Gastroesophageal sphincter (tissue), 4 donors: Measurements from ENCODE around the gene SRRM1. TPM values are rescaled to one million over a fixed set of nuclear protein-coding genes. Genes with fewer than 3 reads are reported as not detected.
A peak's percentile ranks its signal among the peaks of the same experiment; 100 is the strongest.

Source experiments
- ATAC-seq: fragments of 150-250 bp; one replicate; pipeline ENCODE4 v1.9.1; 2016; ENCODE audit warnings: mild to moderate bottlenecking, moderate library complexity
- H3K27ac ChIP-seq, 4 donors: fragments of 200-600 bp; sonication (generic) in 3 of 4; 1 replicate in 3 of 4; 2 replicates in 1 of 4; pipeline ENCODE4 v1.5.1; 2016 to 2019
- H3K27me3 ChIP-seq: fragments of 200-600 bp; sonication (generic); one replicate; pipeline ENCODE4 v1.5.1; 2019
- H3K36me3 ChIP-seq, 2 donors: fragments of 200-600 bp; sonication (generic); one replicate each; pipeline ENCODE4 v1.5.1; 2019; ENCODE audit warnings: control low read depth in 1 of 2
- H3K4me1 ChIP-seq, 3 donors: fragments of 200-600 bp; sonication (generic); 1 replicate in 2 of 3; 2 replicates in 1 of 3; pipeline ENCODE4 v1.5.1; 2016 to 2019; ENCODE audit warnings: control low read depth in 2 of 3
- H3K4me3 ChIP-seq, 2 donors: fragments of 200-600 bp; sonication (generic); one replicate each; pipeline ENCODE4 v1.5.1; 2019; ENCODE audit warnings: mild to moderate bottlenecking in 1 of 2, moderate library complexity in 1 of 2
- H3K9me3 ChIP-seq, 3 donors: fragments of 200-600 bp; sonication (generic); one replicate each; pipeline ENCODE4 v1.5.1; 2017 to 2019; ENCODE audit warnings: control low read depth in 2 of 3
- EP300 ChIP-seq: sonication (generic); formaldehyde crosslinking; IDR thresholded peaks from one replicate; pipeline ENCODE4 v1.6.1; 2017; ENCODE audit warnings: antibody characterized with exemption, mild to moderate bottlenecking
- POLR2A ChIP-seq, 2 donors: fragments of 450-650 bp; IDR thresholded peaks; one replicate each; pipeline ENCODE4 v1.6.1; 2017; ENCODE audit warnings: antibody characterized with exemption in 2 of 2, mild to moderate bottlenecking in 2 of 2, moderate library complexity in 1 of 2
- POLR2AphosphoS5 ChIP-seq: sonication (generic); formaldehyde crosslinking; IDR thresholded peaks from one replicate; pipeline ENCODE4 v1.6.1; 2017; ENCODE audit warnings: antibody characterized with exemption
- WGBS, 2 donors: methylation state at CpG; one replicate each; pipeline ENCODE4 v1.1.5; 2018; ENCODE audit warnings: low coverage in 1 of 2; 5-methylcytosine and 5-hydroxymethylcytosine counted together
- total RNA-seq, 4 donors: library from RNA; depleted of rRNA; stranded (reverse); fragments of >200 nt; gene quantifications; one replicate each; pipeline ENCODE4 v1.1.0, GENCODE V29; 2016
- TF ChIP-seq, protein P1 (sequence below), 4 experiments: fragments of 200-600 bp in 2 of 4; fragments of 450-650 bp in 2 of 4; sonication (generic) in 1 of 4; IDR thresholded peaks; one replicate each; pipeline ENCODE4 v1.5.1; 2017 to 2019; ENCODE audit warnings: antibody characterized with exemption in 4 of 4, mild to moderate bottlenecking in 2 of 4, moderate library complexity in 2 of 4

The SRRM1 gene
- total RNA-seq, 4 donors from 2014 or later, result 47.0 to 114 (median 64.5) TPM

DNA sequence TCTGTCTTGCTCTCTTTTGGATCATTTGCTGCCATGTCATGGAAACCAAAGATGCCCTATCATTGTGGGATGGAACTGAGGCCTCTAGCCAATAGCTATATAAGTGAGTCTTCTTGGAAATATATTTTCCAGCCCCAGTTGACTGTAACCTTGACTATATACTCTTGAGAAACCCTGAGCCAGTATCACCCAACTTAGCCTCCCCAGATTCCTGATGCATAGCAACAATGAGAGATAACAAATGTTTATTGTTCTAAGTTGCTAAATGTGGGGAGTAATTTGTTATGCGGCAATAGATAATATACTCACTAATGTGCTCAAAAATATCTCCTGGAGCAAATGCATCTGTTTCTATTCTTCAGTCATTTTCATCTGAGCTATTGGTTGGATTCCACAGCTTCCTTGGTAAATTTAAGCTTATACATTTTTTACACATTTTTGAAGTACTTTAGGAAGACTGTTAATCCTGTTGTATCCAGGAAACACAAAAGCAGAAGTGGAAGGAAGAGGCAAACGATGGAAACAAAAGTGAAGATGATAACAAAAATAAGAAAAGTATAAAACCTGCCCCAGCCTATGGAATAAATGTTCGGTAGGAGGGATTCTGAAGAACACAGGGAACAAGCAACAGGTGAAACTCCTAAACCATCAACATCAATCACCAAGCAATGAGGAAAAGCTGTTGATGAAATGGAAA lies 6.3 kb upstream of the SRRM1 start:
- no peak for ATAC-seq
- Histone ChIP-seq H3K9me3 (no peaks in the 10 kb centered on the region), H3K27ac (no peak overlapping the region), H3K36me3 (no peaks in the 10 kb centered on the region), H3K27me3 (peaks cover 5% of the 10 kb centered on the region), H3K4me3 (no peak overlapping the region), H3K4me1 (peaks cover 0 to 12% (median 7%) of the 10 kb centered on the region in 3 donors)
- 57 to 79% methylated on average over 3 of the region's 3 CpGs for WGBS, 2 donors
- TF ChIP-seq EP300 (no peak), POLR2AphosphoS5 (no peak), POLR2A (IDR thresholded peaks at IDR 0.05) (no peak)
- TF ChIP-seq, protein P1, sequence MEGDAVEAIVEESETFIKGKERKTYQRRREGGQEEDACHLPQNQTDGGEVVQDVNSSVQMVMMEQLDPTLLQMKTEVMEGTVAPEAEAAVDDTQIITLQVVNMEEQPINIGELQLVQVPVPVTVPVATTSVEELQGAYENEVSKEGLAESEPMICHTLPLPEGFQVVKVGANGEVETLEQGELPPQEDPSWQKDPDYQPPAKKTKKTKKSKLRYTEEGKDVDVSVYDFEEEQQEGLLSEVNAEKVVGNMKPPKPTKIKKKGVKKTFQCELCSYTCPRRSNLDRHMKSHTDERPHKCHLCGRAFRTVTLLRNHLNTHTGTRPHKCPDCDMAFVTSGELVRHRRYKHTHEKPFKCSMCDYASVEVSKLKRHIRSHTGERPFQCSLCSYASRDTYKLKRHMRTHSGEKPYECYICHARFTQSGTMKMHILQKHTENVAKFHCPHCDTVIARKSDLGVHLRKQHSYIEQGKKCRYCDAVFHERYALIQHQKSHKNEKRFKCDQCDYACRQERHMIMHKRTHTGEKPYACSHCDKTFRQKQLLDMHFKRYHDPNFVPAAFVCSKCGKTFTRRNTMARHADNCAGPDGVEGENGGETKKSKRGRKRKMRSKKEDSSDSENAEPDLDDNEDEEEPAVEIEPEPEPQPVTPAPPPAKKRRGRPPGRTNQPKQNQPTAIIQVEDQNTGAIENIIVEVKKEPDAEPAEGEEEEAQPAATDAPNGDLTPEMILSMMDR (IDR thresholded peaks at IDR 0.05), result no peak

DNA sequence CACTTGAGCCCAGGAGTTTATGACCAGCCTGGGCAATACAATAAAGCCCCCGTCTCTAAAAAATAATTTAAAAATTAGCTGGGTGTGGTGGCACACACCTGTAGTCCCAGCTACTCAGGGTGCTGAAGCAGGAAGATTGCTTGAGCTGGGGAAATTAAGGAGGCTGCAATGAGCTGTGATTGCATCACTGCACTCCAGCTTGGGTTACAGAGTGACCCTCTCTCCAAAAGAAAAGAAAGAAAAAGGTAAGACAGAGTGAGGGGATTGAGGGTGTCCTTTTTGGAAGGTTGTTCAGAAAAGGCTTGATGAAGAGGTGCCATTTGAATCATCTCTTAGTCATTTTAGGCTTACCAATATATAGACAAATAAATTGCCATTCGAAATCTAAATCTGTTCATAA lies 4.0 kb upstream of the SRRM1 start:
- WGBS, 2 donors, result 58 to 93% methylated on average over 2 of the region's 2 CpGs
- Histone ChIP-seq H3K36me3 (no peaks in the 10 kb centered on the region), H3K27me3 (no peaks in the 10 kb centered on the region), H3K4me3 (no peak overlapping the region), H3K4me1 (peaks cover 0 to 18% (median 8%) of the 10 kb centered on the region in 3 donors), H3K27ac (no peak overlapping the region), H3K9me3 (no peaks in the 10 kb centered on the region)
- ATAC-seq, result no peak
- TF ChIP-seq POLR2AphosphoS5 (no peak), EP300 (no peak), POLR2A (IDR thresholded peaks at IDR 0.05) (no peak)
- TF ChIP-seq, protein P1 (IDR thresholded peaks at IDR 0.05), result no peak

DNA sequence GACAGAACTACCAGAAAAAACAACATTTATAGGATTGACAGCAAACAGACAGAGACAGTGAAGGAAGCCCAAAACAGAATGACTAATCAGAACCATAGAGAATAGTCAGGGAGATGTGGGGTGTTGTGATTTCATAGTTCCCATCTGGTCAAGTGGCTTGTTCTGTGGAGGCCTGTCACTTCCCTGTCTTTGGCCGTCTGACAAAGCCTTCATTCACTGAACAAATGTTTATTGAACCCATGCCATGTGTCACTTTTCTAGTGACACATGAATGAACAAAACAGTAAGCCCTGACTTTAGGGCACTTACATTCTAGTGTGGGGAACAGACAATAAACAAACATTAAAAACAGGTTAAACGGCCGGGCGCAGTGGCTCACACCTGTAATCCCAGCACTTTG lies 3.2 kb upstream of the SRRM1 start:
- Histone ChIP-seq H3K4me3 (no peak overlapping the region), H3K36me3 (no peaks in the 10 kb centered on the region), H3K4me1 (peaks cover 0 to 26% (median 16%) of the 10 kb centered on the region in 3 donors), H3K27ac (no peak overlapping the region), H3K27me3 (no peaks in the 10 kb centered on the region), H3K9me3 (no peaks in the 10 kb centered on the region)
- TF ChIP-seq POLR2AphosphoS5, result no peak
- no peak for TF ChIP-seq EP300
- TF ChIP-seq, protein P1 (IDR thresholded peaks at IDR 0.05), result no peak
- no peak for ATAC-seq
- 65 to 75% methylated on average over 3 to 4 of the region's 4 CpGs for WGBS, 2 donors

DNA sequence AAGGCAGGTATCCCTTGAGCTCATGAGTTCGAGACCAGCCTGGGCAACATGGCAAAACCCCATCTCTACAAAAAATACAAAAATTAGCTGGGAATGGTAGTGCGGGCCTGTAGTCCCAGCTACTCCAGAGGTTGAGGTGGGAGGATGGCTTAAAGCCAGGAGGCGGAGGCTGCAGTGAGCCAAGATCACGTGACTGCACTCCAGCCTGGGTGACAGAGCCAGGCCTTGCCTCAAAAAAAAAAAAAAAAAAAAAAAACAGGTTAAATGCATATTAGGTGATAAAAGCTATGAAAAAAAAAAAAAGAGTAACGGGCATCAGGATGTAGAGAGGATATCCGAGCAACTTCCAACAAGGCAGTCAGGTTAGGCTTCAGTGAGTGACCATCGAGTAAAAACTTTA lies 2.8 kb upstream of the SRRM1 start:
- Histone ChIP-seq H3K4me1 (peaks cover 0 to 30% (median 16%) of the 10 kb centered on the region in 3 donors), H3K36me3 (no peaks in the 10 kb centered on the region), H3K27ac (no peak overlapping the region), H3K4me3 (no peak overlapping the region), H3K9me3 (no peaks in the 10 kb centered on the region), H3K27me3 (no peaks in the 10 kb centered on the region)
- WGBS, 2 donors, result 76% methylated on average over 4 of the region's 7 CpGs; no CpG with 5 or more reads in 1 of the 2 donors
- ATAC-seq, result no peak
- TF ChIP-seq EP300, result no peak
- no peak for TF ChIP-seq POLR2A (IDR thresholded peaks at IDR 0.05)

DNA sequence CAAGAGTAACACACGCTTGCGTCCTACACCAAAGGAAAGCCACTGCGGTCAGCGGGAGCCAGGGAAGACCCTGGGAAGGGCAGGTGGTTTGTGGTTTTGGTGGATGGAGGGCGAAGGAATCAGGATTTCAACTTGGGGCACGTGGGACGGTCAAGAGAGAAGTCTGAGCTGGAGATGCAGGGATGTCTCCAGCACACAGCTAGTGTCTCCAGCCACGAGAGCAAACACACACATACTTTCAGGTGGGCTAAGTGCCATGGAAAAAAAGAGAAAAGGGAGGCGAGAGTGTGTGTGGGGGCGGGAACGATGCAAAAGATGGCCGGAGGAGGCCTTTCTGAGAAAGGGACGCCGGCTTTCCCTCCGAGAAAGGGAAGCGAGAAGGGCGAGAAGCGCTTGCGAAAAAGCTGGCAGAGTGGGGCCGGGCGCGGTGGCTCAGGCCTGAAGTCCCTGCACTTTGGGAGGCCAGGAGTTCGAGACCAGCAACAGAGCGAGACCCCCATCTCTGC lies 1.4 kb upstream of the SRRM1 start:
- H3K4me1 ChIP-seq, result peaks cover 0 to 42% (median 16%) of the 10 kb centered on the region in 3 donors
- TF ChIP-seq EP300 (no peak), POLR2A (IDR thresholded peaks at IDR 0.05) (no peak), POLR2AphosphoS5 (no peak)
- TF ChIP-seq, protein P1 (IDR thresholded peaks at IDR 0.05), result no peak
- H3K36me3 ChIP-seq, result peaks cover 0 to 11% of the 10 kb centered on the region in 2 donors
- no peak for ATAC-seq
- H3K27ac ChIP-seq, result peak overlapping the region; percentile 91 to 100 (median 98)
- no peaks in the 10 kb centered on the region for H3K27me3 ChIP-seq
- peak overlapping the region; percentile 57 to 94 for H3K4me3 ChIP-seq
- WGBS, 2 donors, result 16 to 19% methylated on average over 18 to 24 of the region's 24 CpGs
- no peaks in the 10 kb centered on the region for H3K9me3 ChIP-seq
